HK-2 (cell line): ENCODE data around the gene CCDC142.
A peak's percentile ranks its signal among the peaks of the same experiment; 100 is the strongest.
"Not testable (repeated sequence)": the region's sequence is repeated elsewhere in the genome, so short reads cannot be mapped to it uniquely, and the experiment has no call there.

Experiments used
- DNase-seq: peaks from one replicate; pipeline ENCODE4 v3.0.0-alpha.2; 2018; ENCODE audit not compliant: unreplicated experiment

CCDC142 gene

DNA sequence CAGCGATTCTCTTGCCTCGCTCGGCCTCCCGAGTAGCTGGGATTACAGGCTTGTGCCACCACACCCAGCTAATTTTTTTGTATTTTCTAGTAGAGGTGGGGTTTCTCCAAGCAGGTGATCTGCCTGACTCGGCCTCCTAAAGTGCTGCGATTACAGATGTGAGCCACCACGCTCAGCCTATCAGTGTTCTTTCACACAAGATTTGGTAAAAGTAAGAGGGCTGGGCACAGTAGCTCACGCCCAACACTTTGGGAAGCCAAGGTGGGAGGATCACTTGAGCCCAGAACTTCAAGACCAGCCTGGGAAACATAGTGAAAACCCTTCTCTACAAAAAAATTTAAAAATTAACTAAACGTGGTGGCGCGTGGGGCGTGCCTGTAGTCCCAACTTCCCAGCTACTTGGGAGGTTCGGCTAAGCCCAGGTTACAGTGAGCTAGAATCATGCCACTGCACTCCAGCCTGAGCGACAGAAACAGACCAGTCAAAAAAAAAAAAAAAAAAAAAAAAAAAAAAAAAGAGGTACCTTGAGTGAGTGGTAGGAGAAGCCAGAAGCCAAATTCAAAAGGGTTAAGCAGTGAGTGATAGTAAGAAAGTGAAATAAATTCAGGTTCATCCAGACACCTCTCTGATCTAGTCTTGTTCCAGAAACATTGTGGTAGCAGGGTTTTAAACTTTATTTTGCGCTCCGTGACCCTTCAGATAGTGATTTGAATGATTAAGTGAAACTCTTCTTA, 11.3 kb downstream of the CCDC142 start:
- no peak for DNase-seq

DNA sequence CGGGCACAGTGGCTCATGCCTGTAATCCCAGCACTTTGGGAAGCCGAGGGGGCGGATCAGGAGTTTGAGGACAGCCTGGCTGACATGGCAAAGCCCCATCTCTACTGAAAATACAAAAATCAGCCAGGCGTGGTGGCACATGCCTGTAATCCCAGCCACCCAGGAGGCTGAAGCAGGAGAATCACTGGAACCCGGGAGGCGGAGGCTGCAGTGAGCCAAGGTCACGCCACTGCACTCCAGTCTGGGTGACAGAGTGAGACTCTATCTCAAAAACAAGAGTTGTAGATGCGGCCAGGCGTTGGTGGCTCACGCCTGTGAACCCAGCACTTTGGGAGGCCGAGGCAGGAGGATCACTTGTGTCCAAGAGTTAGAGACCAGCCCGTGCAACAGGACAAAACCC, 12.1 kb downstream of the CCDC142 start:
- not testable (repeated sequence) for DNase-seq

DNA sequence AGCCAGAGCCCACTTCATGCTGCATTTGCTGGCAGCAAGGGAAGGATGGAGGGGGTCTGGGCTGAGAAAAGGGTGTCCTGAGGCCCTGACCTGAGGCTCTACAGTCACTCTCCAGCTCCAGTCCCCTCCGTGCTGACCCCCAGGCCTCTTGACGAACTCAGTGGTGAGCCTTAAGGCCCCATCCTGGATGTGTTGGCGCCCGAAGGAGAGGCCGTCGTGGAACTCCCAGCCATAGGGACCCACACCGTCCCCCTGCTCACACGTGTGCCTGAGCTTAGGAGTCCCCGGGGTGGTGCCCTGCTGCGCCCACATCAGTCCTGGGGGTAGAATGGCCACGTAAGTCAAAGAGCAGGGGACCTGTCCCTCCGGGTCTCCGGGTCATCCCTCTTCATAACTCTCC, 18.4 kb downstream of the CCDC142 start:
- no peak for DNase-seq

GRCh38 chr2:74462786-74463105, 20.1 kb downstream of the CCDC142 start:
- no peak for DNase-seq

DNA sequence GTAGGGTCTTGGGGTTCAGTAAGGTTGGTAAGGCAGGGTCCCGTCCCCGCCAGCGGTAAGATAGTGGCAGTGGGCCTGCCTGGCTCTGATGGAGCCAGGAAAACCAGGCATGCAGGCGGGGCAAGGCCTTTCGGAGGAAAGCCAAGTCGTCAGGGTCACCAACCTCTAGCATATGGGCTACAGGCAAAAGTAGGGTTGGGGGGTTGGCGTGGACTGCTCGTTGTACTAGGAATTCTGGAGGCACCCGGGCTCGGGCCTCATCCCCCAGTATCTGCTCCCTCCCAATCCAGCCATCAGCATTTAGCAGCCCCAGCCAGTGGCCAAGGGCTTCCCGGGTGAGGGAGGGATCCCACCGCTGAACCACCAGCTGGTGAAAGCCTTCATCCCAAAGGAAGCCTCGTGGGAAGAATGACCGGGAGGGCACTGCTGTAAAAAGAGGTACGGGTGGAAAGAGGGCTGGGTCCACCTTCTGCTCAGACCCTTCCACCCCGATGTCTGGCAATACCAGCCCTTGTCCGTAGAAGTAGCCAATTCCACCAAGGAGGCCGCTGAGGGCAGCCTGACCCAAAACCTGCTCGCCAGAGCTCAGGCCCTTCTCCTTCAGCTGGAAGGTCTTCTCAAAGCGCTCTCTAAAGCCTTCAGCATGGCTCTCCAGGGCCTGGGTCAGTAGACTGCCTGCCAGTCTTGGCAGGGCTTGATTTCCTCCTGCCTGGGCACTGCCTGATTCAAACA, 20.6 kb downstream of the CCDC142 start:
- DNase-seq = no peak

DNA sequence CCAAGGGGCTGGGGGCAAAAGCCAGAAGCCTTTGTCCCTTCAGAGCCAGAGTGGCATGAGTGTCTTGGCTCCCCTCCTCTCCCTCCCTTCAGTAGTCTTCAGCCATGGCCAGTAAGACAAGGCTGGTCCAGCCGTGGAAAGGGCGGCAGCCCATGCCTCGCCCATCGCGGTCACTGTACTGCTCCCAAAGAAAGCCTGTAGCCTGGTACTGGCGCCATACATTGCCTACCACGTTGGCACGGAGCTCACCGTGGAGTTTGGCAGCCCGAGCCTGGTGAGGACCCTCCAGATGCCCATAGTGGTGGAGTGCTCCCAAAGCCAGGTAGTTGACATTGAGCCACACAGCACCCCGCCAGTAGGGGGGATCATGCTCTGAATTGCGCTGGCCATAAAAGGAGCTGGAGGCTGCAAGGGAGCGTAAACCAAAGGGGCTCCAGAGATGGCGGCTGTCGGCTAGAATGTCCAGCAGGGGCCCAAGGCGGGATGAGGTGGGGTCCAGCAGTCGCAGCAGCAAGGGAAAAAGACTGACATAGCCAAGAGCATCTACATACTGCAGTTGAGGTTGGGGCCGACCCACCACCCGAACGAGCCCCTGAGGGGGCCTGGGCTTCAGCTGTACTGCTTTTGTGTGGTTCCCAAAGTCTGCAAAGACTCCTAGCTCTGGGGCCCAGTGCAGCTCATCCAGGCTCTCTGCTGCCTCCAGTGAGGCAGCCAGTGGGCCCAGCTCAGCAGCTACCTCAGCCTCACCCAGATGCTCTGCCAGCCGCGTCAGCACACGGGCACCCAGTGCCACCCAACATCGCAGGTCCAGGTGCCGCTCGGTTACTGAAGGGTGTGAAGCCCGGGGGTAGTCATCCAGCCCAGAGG, 21.4 kb downstream of the CCDC142 start:
- DNase-seq = no peak

- DNase-seq = not testable (repeated sequence)
Observed at GRCh38 chr2:74460187-74460586, 22.6 kb downstream of the CCDC142 start.

DNA sequence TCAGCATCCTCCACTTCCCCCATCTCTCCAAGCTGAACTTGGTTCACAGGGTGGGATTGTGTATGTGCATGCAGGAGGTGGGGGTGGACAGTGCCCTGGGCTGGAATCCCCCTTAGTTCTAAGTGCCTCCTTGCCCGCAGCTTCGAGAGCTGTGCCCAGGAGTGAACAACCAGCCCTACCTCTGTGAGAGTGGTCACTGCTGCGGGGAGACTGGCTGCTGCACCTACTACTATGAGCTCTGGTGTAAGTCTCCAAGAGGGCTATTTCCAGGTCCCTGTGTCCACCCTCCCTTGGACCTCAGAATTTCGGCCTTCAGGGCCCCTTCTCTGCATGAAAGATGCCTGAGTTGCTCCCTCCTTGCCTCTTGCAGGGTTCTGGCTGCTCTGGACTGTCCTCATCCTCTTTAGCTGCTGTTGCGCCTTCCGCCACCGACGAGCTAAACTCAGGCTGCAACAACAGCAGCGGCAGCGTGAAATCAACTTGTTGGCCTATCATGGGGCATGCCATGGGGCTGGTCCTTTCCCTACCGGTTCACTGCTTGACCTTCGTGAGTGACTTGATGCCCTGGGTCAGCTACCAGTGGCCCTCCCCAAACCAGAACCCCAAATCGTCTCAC, 23.2 kb downstream of the CCDC142 start:
- DNase-seq = not testable (repeated sequence)

- DNase-seq = peak; percentile 35
Observed at GRCh38 chr2:74458938-74459363, 23.8 kb downstream of the CCDC142 start.

GRCh38 chr2:74458132-74458937, 24.5 kb downstream of the CCDC142 start, which contains the start of gene WBP1:
TSS of gene WBP1 (plus strand) at chr2:74458438. CDS start at chr2:74458603, 165 bp downstream.
- peak; percentile 100 for DNase-seq

GRCh38 chr2:74457549-74458131, 25.2 kb downstream of the CCDC142 start:
- DNase-seq = no peak

GRCh38 chr2:74457129-74457548, 25.7 kb downstream of the CCDC142 start:
- DNase-seq = peak; percentile 60

DNA sequence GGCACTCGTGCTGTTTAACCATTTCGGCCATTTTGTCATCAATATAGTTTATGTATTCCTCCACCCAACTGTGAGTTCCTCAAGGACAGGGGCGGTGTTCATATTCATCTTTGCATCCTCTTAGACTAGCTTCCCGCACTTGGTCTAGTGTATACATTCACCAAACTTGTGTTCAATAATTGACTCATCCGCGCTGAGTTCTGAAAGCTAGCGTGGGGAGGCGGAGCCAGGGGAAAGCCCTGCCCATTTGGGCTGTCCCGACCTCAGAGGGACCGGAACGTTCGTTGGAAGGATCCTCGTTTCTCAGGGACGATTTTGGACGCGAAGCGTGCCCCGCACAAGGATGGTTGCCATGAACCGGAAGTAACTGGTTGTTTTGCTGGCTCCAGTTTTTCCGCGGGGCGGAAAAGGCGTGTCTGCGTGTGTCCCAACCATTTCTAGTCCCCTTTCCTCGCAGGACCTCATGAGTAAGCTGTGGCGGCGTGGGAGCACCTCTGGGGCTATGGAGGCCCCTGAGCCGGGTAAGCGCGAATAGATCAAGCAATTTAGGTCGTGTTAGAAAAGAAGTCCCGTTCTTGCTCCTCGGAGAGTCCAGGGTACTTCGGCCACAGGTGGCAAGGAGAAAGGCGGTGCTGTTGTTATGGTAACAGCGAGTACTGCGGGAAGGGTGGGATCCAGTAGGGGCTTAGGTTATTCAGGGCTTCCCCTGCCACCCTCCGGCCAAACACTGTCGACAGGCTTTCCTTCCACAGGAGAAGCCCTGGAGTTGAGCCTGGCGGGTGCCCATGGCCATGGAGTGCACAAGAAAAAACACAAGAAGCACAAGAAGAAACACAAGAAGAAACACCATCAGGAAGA, 27.9 kb downstream of the CCDC142 start, which contains the start of gene INO80B:
Gene INO80B, plus strand, starts transcription at position 434 of the 858 bp plus-strand sequence. Its CDS starts 30 bp downstream, at position 464.
- peak; percentile 98 for DNase-seq

DNA sequence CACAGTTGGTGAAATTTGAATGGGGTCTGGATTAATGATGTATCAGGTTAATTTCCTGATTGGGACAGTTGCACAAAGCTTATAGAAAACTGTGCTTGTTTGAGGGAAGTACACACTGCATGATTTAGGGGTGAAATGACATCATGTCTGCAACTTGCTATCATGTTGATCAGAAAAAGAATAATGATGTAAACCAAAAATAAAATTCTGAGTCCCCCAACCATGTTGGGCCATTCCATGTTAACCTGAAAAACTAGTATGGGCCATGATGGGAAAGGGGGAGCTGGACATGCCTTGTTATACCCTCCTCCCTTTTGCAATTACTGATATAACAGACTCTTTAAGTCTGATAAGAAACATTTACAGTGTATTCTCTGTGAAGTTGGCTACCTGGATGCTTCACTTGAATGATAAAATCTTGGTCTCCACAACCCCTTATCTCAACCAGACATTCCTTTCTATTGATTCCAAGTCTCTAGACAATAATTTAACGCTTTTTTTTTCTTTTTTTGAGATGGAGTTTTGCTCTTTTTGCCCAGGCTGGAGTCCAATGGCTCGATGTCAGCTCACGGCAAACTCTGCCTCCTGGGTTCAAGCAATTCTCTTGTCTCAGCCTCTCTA, 32.1 kb downstream of the CCDC142 start:
- no peak for DNase-seq

GRCh38 chr2:74448771-74449170, 34.0 kb downstream of the CCDC142 start:
- DNase-seq = no peak

DNA sequence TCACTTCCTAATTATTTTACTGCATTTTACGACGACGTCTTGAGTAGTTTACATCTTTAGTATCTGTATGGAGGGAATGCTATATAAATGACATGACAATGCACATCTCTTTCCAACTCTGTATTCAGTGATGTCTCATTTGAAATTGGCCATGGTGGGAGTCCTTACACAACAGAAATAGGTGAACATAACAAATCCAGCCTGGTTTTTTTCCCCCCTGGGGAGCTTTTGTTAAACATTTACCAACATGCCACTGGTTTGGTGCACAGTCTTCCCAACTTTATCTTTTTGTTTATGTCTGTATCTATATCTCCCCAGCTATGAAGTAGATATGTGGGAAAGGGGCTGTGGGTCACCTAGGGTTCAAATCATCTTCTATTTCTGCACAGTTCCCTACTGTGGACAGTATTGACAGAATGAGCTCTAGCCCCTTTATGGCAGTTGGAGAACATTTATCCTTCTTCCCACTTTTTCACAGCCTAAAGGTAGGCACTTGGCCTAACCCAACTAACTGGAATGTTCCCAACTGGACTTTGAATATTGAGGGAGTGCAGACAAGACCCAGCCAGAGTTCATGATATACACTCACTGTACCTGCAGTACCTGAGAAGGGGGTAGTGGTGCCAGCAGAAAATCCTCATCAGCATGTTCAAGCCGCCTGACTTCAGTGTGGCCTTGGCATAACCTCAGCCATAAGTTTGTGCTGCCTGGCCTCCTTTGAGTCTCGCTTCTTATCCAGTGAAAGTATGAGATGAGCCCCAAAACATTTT, 35.4 kb downstream of the CCDC142 start:
- DNase-seq = no peak

DNA sequence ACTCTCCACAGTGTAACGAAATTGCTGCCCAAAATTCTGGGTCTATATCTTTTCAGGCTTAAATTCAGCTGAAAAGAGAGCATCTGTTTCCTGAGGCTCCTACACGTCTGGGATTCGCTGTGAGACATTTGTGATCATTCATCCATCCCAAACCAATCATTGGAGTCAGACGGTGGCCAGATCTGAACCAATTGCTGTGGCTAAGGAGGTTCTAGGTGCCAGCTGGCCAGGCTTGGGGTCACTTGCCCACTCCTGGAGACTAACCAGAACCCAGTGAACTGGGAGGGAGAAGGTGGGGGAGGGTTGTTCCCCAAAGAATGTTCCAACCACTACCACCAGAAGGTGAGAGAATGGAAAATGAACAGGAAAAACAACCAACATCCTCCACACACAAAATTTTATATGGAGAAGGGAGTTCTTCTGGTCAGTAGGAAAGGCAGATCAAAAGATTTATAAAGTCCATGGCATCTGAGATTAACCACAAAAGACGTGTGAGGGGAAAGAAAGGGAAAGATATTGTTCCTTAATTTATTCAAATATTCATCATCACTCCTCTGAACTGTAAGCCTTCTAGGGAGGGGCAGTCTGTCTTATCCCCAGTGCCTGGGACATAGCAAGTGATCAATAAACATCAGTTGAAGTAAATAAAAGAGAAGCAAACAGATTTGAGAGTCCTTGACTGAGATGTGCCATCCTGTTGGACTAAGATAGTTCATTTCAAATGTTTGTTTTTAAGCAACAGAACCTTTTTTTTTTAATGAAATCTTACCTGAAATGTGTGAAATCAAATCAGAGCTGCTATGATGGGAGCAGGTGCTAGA, 38.1 kb downstream of the CCDC142 start:
- DNase-seq = no peak
